GM18517 (cell line): ENCODE measurements around the gene GLIS1.
"Not testable (repeated sequence)": the region's sequence is repeated elsewhere in the genome, so short reads cannot be mapped to it uniquely, and the experiment has no call there.

Experiments
- ATAC-seq: cut with Tn5 transposase; IDR thresholded peaks from one replicate; pipeline ENCODE4 v1.9.1; 2021; ENCODE audit warnings: mild to moderate bottlenecking, moderate library complexity; ENCODE audit not compliant: unreplicated experiment

GLIS1 gene

GRCh38 chr1:53655931-53656746 is 82.8 kb downstream of the GLIS1 start:
- ATAC-seq: no peak

GRCh38 chr1:53654216-53655210 is 84.5 kb downstream of the GLIS1 start:
- no peak for ATAC-seq

GRCh38 chr1:53653631-53654030 is 85.3 kb downstream of the GLIS1 start:
- ATAC-seq: no peak

- no peak for ATAC-seq
Measured at GRCh38 chr1:53653200-53653575, 85.8 kb downstream of the GLIS1 start.

- no peak for ATAC-seq
Measured at GRCh38 chr1:53652441-53653199, 86.3 kb downstream of the GLIS1 start.

- no peak for ATAC-seq
Measured at GRCh38 chr1:53651356-53651755, 87.6 kb downstream of the GLIS1 start.

- no peak for ATAC-seq
Measured at GRCh38 chr1:53648516-53648915, 90.4 kb downstream of the GLIS1 start.

- not testable (repeated sequence) for ATAC-seq
Measured at GRCh38 chr1:53647915-53648314, 91.0 kb downstream of the GLIS1 start.

- no peak for ATAC-seq
Measured at GRCh38 chr1:53646732-53647131, 92.2 kb downstream of the GLIS1 start.

- ATAC-seq: no peak
Measured at GRCh38 chr1:53645690-53646078, 93.3 kb downstream of the GLIS1 start.

GRCh38 chr1:53644909-53645689 is 93.9 kb downstream of the GLIS1 start:
- no peak for ATAC-seq

- no peak for ATAC-seq
Measured at GRCh38 chr1:53644496-53644895, 94.5 kb downstream of the GLIS1 start.

GRCh38 chr1:53643881-53644390 is 95.0 kb downstream of the GLIS1 start:
- ATAC-seq: no peak

GRCh38 chr1:53643041-53643880 is 95.7 kb downstream of the GLIS1 start:
- ATAC-seq: no peak

GRCh38 chr1:53642607-53643006 is 96.4 kb downstream of the GLIS1 start:
- ATAC-seq: no peak

- no peak for ATAC-seq
Measured at GRCh38 chr1:53642215-53642555, 96.8 kb downstream of the GLIS1 start.

- ATAC-seq: no peak
Measured at GRCh38 chr1:53641481-53642214, 97.3 kb downstream of the GLIS1 start.

GRCh38 chr1:53640701-53641075 is 98.3 kb downstream of the GLIS1 start:
- no peak for ATAC-seq
